ENCODE measurements around the gene DYNLL2.
"Not testable (repeated sequence)": the region's sequence is repeated elsewhere in the genome, so short reads cannot be mapped to it uniquely, and the experiment has no call there.

Gene DYNLL2

GRCh38 chr17:58073266-58073665 is 10.0 kb upstream of the DYNLL2 start:
- not testable (repeated sequence) for DNase-seq

- not testable (repeated sequence) for DNase-seq
Observed at GRCh38 chr17:58074406-58074805, 8.8 kb upstream of the DYNLL2 start.

GRCh38 chr17:58079300-58080033 is 3.8 kb upstream of the DYNLL2 start:
- DNase-seq = no peak

- DNase-seq = no peak
Observed at GRCh38 chr17:58081646-58082340, 1.4 kb upstream of the DYNLL2 start.

GRCh38 chr17:58082341-58082869 is 814 bp upstream of the DYNLL2 start:
- DNase-seq = no peak

GRCh38 chr17:58083491-58084316 is 485 bp downstream of the DYNLL2 start:
- no peak for DNase-seq

- DNase-seq = no peak
Observed at GRCh38 chr17:58084317-58084981, 1.2 kb downstream of the DYNLL2 start.

GRCh38 chr17:58085039-58085715 is 2.0 kb downstream of the DYNLL2 start:
- no peak for DNase-seq

- DNase-seq = no peak
Observed at GRCh38 chr17:58086953-58087352, 3.7 kb downstream of the DYNLL2 start.

GRCh38 chr17:58088624-58089023 is 5.4 kb downstream of the DYNLL2 start:
- no peak for DNase-seq

GRCh38 chr17:58089111-58089510 is 5.9 kb downstream of the DYNLL2 start:
- no peak for DNase-seq

GRCh38 chr17:58091024-58091567 is 7.9 kb downstream of the DYNLL2 start:
- DNase-seq = no peak

GRCh38 chr17:58092101-58092796 is 9.0 kb downstream of the DYNLL2 start:
- DNase-seq = no peak

- DNase-seq = no peak
Observed at GRCh38 chr17:58092797-58093385, 9.7 kb downstream of the DYNLL2 start.

GRCh38 chr17:58094118-58094517 is 10.9 kb downstream of the DYNLL2 start:
- DNase-seq = no peak

- DNase-seq = no peak
Observed at GRCh38 chr17:58096892-58097291, 13.7 kb downstream of the DYNLL2 start.

GRCh38 chr17:58097384-58098088 is 14.3 kb downstream of the DYNLL2 start:
- DNase-seq = no peak

GRCh38 chr17:58100506-58100905 is 17.3 kb downstream of the DYNLL2 start:
- no peak for DNase-seq

GRCh38 chr17:58101898-58102297 is 18.7 kb downstream of the DYNLL2 start:
- not testable (repeated sequence) for DNase-seq

- DNase-seq = no peak
Observed at GRCh38 chr17:58105093-58105492, 21.9 kb downstream of the DYNLL2 start.
